K562 (cell line): ENCODE results near the gene SH3BP5. TPM values are rescaled to one million over a fixed set of nuclear protein-coding genes. Genes with fewer than 3 reads are reported as not detected.
A peak's percentile ranks its signal among the peaks of the same experiment; 100 is the strongest.

Experiments used
- CCAR2 ChIP-seq: fragments of 200-400 bp; formaldehyde crosslinking; IDR thresholded peaks from 2 replicates; pipeline ENCODE4 v1.6.1; 2017; ENCODE audit warnings: mild to moderate bottlenecking, low read depth, low read length
- ZBTB40 ChIP-seq, 2 experiments: fragments of 450-650 bp in 1 of 2; sonication (generic) in 1 of 2; formaldehyde crosslinking in 1 of 2; IDR thresholded peaks; 2 replicates each; pipeline versions ENCODE4 v1.7.1 to v1.9.0; 2016 to 2022; ENCODE audit warnings: inconsistent platforms in 1 of 2, mild to moderate bottlenecking in 1 of 2, missing genetic modification reagents in 1 of 2
- polyA plus RNA-seq, 8 experiments: library from polyadenylated mRNA; depleted of rRNA in 4 of 8; stranded (reverse) in 5 of 8; unstranded in 3 of 8; fragments of >200 nt; fragmentation: Nextera tagmentation in 2 of 8; fragmentation: Illumina TruSeq in 1 of 8; extraction: Ambion mirVana in 2 of 8; extraction: Trizol in 1 of 8; gene quantifications; 2 replicates each; pipeline versions ENCODE4 v1.2.1 to v1.2.3, GENCODE V29; 2011 to 2014; ENCODE audit warnings: inconsistent platforms in 1 of 8, missing spikeins in 1 of 8
- total RNA-seq, 7 experiments: library from RNA; depleted of rRNA in 6 of 7; stranded (reverse); fragments of >200 nt in 6 of 7; fragmentation: Illumina TruSeq in 2 of 7; extraction: Trizol in 2 of 7; gene quantifications; 2 replicates each; pipeline versions ENCODE4 v1.2.1 to v1.2.3, GENCODE V29; 2011 to 2021; ENCODE audit warnings: low replicate concordance in 1 of 7

SH3BP5 gene
- total and polyA plus RNA-seq, 9 of the 15 experiments (the other 6 are each of a cell fraction or from before 2014, with no cell fraction given), result 2.9 to 29.0 (median 14.9) TPM

- TF ChIP-seq ZBTB40 (IDR thresholded peaks at IDR 0.05) (peak; percentile 94), ZBTB40 (CRISPR knock-in tag; IDR thresholded peaks at IDR 0.05) (peak; percentile 77), CCAR2 (no peak)
- TF ChIP-seq, all 486 proteins: peak for 4
These were observed 14.1 kb upstream of the SH3BP5 start (continued) for GRCh38 chr3:15346516-15346915.
